Effector memory CD8-positive, alpha-beta T cell (primary cell): ENCODE data around the gene HOXB3.
"Not testable (repeated sequence)": the region's sequence is repeated elsewhere in the genome, so short reads cannot be mapped to it uniquely, and the experiment has no call there.

ENCODE experiments used
- ATAC-seq: fragments of 150-1000 bp; cut with Tn5 transposase; replicated peaks from 2 replicates; pipeline ENCODE4 v1.10.0; 2021; ENCODE audit warnings: mild to moderate bottlenecking, moderate library complexity
- DNase-seq, 3 experiments: peaks; one replicate each; pipeline ENCODE4 v3.0.0; 2021
- H3K27ac Mint-ChIP-seq, 2 donors: one replicate each; pipeline ENCODE4 v1.8.0; 2022; ENCODE audit warnings: mild to moderate bottlenecking in 2 of 2, mixed read lengths in 2 of 2, moderate library complexity in 2 of 2
- H3K27me3 Mint-ChIP-seq, 2 donors: one replicate each; pipeline ENCODE4 v1.8.0; 2022; ENCODE audit warnings: mixed read lengths in 2 of 2
- H3K36me3 Mint-ChIP-seq: one replicate; pipeline ENCODE4 v1.8.0; 2022; ENCODE audit warnings: mild to moderate bottlenecking, moderate library complexity, mixed read lengths; ENCODE audit not compliant: insufficient read depth
- H3K4me1 Mint-ChIP-seq, 2 donors: one replicate each; pipeline ENCODE4 v1.8.0; 2022; ENCODE audit warnings: low read depth in 2 of 2, mixed read lengths in 2 of 2
- H3K4me3 Mint-ChIP-seq, 2 donors: one replicate each; pipeline ENCODE4 v1.8.0; 2022; ENCODE audit warnings: mild to moderate bottlenecking in 2 of 2, mixed read lengths in 2 of 2, moderate library complexity in 2 of 2
- H3K9me3 Mint-ChIP-seq, 2 donors: one replicate each; pipeline ENCODE4 v1.8.0; 2022; ENCODE audit warnings: mixed read lengths in 2 of 2

HOXB3 gene

DNA sequence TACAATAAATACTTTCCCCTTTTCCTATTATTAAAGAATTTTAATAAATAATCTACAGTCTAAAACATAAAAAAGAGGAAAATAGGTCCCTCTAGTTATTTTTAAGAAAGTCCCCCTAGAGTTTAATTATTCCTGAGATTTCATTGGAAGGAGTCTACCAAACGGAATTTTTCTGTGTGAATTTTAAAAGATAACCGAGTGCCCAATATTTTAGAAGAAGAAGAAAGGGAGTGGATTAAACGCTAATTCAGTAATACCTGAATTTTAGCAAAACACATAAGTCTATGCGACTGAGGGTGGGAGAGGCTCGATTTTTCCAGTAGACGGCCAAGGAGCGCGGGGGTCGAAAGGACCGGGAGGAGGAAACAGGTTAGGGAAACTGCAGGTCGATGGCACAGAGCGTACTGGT lies 47.3 kb downstream of the HOXB3 start:
- peaks cover 38 to 39% of the 10 kb centered on the region in 2 donors for H3K27me3 Mint-ChIP-seq
- H3K4me3 Mint-ChIP-seq = peak overlapping the region; percentile 91
- no peak for DNase-seq
- H3K27ac Mint-ChIP-seq = peak overlapping the region; percentile 92 to 99
- no peak for ATAC-seq
- H3K9me3 Mint-ChIP-seq = no peaks in the 10 kb centered on the region
- peaks cover 9% of the 10 kb centered on the region for H3K36me3 Mint-ChIP-seq
- H3K4me1 Mint-ChIP-seq = peaks cover 20 to 21% of the 10 kb centered on the region in 2 donors

DNA sequence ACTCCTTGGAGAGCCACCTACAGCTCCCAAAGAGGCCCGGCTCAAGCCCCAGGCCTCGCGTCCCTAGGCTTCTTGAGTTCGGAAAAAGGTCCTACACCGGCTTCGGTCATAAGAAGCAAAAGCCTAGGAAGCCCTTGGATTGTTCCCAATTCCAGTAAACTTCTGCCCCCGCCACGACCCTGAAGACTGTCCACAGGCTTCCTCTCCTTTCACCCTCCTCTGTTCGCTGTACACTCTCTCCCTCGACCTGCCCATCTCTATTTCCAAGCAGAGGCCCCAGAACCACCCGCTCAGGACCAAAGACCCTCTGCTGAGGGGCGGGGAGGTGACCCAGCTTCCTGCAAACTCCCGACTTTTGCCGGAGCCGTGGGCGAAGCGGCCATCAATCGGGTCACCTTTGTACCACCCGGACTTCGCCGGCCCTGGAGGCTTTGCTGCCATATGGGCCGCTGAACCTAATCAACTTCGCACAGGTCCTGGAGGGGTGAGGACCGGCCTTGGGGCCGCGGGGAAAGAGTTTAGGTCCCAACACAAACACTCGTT lies 47.9 kb downstream of the HOXB3 start:
- Mint-ChIP-seq H3K9me3 (no peaks in the 10 kb centered on the region), H3K36me3 (peaks cover 9% of the 10 kb centered on the region), H3K27ac (peak overlapping the region; percentile 92 to 99), H3K4me1 (peaks cover 20 to 21% of the 10 kb centered on the region in 2 donors), H3K27me3 (peaks cover 38 to 41% of the 10 kb centered on the region in 2 donors), H3K4me3 (peak overlapping the region; percentile 91)
- DNase-seq (peak in 1 of 3 experiments; percentile 15), ATAC-seq (no peak)

DNA sequence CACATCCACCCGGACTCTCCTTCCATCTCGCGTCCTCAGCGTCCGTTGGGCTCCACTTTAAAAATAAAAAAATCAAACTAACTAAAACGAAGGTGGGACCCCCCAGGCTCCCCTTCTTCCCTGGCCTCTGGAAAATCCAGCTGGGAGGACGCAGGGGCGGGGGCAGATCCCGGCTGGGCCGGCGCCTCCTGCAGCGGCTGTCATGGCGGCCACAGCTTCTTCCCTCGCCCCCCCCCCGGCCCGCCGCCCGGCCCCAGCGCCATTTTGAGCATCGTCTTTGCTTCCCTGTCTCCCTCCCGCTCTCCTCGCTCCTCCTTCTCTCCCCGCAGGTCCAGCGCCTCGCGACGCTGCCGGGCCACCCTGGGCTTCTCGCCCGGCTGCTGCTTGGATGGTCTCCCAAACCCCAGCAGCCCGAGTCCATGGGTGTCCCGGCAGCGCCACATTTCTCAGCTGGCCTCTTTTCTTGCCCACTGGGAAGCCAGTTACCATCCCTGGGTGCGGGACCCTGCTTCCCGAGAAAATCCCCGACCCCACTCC lies 48.4 kb downstream of the HOXB3 start:
- Mint-ChIP-seq H3K9me3 (no peaks in the 10 kb centered on the region), H3K36me3 (peaks cover 9% of the 10 kb centered on the region), H3K4me1 (peaks cover 20 to 21% of the 10 kb centered on the region in 2 donors), H3K27ac (peak overlapping the region; percentile 92 to 99), H3K27me3 (peaks cover 38 to 46% of the 10 kb centered on the region in 2 donors), H3K4me3 (peak overlapping the region; percentile 91)
- peak in 1 of 3 experiments; percentile 24 for DNase-seq
- peak; percentile 33 for ATAC-seq

DNA sequence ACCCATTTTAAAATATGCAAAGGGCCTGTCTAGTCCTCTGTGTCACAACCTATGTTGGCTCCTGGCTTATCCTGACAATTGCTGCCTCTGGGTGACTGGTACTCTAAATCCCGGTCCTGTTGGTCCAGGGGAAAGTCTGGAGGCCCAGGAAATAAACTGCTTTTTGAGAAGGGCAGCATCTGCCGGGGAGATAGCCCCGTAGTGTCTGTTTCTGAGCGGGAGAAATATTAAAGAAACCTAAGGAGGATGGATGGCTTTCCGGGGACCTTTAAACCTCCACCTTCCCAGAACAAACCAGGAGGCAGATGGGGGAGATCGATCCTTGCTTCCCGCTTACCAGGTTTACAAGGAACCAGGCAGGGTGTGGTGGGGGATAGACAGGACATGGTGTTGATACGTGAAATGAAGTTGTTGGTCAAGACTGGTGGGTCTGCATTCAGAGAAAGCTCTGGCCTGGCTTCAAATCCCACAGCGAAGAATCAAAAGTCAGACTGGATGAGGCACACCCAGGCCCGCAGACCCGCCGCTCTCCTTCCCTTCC lies 48.9 kb downstream of the HOXB3 start:
- Mint-ChIP-seq H3K9me3 (no peaks in the 10 kb centered on the region), H3K27me3 (peaks cover 35 to 46% of the 10 kb centered on the region in 2 donors), H3K27ac (peak overlapping the region; percentile 92 to 99), H3K36me3 (peaks cover 6% of the 10 kb centered on the region), H3K4me1 (peaks cover 20 to 21% of the 10 kb centered on the region in 2 donors), H3K4me3 (peak overlapping the region; percentile 91)
- ATAC-seq = no peak
- no peak for DNase-seq

DNA sequence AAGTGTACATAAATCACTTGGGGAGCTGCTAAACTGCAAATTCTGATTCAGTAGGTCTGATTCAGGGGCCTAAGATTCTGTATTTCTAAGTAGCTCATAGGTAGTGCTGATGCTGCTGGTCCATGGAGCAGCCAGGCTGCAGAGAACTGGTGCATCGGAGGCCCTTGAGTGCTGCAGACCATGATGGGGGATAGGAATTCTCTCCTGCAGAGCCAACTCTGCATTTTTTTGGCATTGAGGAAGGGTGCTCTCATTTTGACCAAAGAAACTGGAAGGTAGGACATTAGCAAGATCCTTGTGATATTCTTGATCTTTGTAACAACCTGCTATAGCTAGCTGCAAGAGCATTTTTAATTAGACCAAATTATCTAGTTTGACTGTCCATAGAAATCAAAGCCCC lies 49.8 kb downstream of the HOXB3 start:
- peaks cover 6% of the 10 kb centered on the region for H3K36me3 Mint-ChIP-seq
- H3K9me3 Mint-ChIP-seq = no peaks in the 10 kb centered on the region
- H3K27me3 Mint-ChIP-seq = peaks cover 32 to 46% of the 10 kb centered on the region in 2 donors
- ATAC-seq = no peak
- no peak overlapping the region for H3K27ac Mint-ChIP-seq
- peaks cover 20 to 21% of the 10 kb centered on the region in 2 donors for H3K4me1 Mint-ChIP-seq
- H3K4me3 Mint-ChIP-seq = no peak overlapping the region
- no peak for DNase-seq

DNA sequence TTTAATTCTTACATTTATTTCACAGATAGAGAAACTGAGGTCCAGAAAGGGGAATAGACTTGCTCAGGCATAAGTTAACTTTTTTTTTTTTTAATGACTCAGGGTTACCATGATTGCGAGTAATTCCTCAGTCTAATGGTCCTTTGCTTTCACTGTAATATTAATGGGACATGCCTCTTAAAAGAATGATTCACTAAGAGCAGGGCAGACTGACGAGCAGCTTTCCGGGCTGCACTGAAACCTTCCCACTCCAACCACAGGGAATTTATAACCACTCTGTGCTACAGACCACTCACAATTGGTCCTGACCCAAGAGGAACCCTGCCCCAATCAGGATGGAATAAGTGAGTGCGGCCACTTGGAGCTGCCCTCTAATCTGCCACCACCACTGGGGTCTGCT lies 50.9 kb downstream of the HOXB3 start:
- no peak for DNase-seq
- no peaks in the 10 kb centered on the region for H3K9me3 Mint-ChIP-seq
- H3K27ac Mint-ChIP-seq = no peak overlapping the region
- peaks cover 19 to 21% of the 10 kb centered on the region in 2 donors for H3K4me1 Mint-ChIP-seq
- H3K36me3 Mint-ChIP-seq = peaks cover 6% of the 10 kb centered on the region
- no peak overlapping the region for H3K4me3 Mint-ChIP-seq
- ATAC-seq = no peak
- peaks cover 30 to 43% of the 10 kb centered on the region in 2 donors for H3K27me3 Mint-ChIP-seq

DNA sequence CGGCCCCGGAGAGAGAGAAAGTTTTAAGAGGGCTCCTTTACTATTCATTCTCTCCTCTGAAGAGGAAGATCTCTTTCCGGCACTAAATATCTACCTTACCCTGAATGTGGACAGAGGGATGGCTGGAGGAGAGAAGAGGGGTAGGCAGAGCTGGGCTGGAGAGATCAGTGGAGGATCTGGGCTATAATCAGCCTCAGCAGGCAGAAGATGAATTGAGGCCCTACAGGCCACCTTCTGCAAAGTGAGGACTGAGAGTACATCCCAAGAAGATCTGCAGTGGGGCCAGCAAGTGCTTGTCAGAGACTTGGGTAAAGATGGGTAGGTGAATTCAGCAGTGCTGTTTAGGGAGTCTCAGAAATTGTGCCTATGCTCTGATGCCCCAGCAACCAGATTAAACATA lies 52.7 kb downstream of the HOXB3 start:
- Mint-ChIP-seq H3K27me3 (peaks cover 14 to 24% of the 10 kb centered on the region in 2 donors), H3K4me3 (no peak overlapping the region), H3K36me3 (peaks cover 6% of the 10 kb centered on the region), H3K4me1 (peaks cover 10 to 11% of the 10 kb centered on the region in 2 donors), H3K9me3 (no peaks in the 10 kb centered on the region), H3K27ac (no peak overlapping the region)
- no peak for ATAC-seq
- no peak for DNase-seq

DNA sequence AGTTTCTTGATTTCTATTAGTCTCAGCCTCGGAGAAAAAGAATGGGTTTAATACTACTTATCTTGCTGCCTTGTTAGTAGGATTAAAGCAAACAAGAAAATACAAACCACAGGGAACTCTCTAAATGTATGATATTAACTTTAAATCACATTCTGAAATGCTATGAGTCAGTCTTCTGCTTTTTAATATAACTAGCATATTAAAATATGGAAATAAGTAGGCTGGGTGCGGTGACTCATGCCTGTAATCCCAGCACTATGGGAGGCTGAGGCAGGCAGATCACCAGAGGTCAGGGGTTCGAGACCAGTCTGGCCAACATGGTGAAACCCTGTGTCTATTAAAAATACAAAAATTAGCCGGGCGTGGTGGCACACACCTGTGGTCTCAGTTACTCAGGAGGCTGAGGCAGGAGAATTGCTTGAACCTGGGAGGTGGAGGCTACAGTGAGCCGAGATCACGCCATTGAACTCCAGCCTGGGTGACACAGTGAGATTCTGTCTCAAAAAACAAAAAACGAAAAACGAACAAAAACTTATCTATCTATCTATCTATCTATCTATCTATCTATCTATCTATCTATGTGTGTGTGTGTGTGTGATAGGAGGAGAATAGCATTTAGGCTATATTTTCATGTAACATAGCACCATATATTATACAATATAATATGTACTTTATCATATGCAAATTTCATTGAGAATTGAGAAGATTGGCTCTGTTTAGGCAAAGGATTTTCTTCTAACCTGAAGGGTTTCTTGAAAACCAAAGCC lies 54.1 kb downstream of the HOXB3 start:
- ATAC-seq, H3K27ac Mint-ChIP-seq, H3K4me1 Mint-ChIP-seq, DNase-seq, H3K4me3 Mint-ChIP-seq, H3K36me3 Mint-ChIP-seq, H3K9me3 Mint-ChIP-seq: not testable (repeated sequence)
- H3K27me3 Mint-ChIP-seq = peaks cover 2 to 11% of the 10 kb centered on the region in 2 donors

DNA sequence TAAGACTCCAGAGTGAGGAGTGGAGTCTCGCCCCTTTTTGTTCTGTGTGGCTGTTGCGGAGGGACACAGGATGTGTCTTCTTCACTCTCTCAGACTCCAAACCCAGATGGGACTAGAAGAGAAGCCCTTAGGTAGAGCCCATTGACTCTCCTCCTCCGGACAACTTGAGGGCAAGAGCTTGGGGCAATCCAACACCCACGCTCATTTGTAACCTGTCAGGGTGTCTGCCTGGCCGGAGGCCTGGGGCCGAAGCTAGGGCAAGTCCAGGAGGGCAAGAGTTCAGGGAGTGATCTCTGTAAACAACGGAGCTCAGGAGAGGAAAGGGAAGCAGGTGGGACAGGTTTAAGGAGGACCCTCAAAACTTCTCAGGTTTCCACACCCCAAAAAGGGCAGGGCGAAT lies 57.8 kb downstream of the HOXB3 start:
- ATAC-seq (no peak), DNase-seq (no peak)
- Mint-ChIP-seq H3K4me1 (no peaks in the 10 kb centered on the region), H3K27me3 (peaks cover 0 to 18% of the 10 kb centered on the region in 2 donors), H3K27ac (no peak overlapping the region), H3K9me3 (no peaks in the 10 kb centered on the region), H3K4me3 (no peak overlapping the region), H3K36me3 (no peaks in the 10 kb centered on the region)

DNA sequence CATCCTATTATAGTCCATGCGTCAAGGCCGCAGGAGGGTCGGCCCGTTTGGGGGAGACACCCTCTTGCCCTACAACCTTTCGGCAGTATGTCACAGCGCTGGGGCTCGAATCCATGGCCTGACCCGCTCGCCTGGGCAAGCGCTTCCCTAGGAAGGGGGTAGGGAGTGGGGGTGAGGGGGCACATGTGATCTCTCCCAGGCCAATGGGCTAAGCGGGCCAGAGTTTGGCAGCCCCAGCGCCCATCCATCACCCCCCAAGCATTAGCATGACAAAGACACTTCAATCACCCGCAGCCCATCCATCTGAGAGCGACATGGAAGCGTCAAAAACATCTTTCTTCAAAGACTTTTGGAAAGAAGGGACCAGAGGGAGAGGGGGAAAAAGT lies 59.2 kb downstream of the HOXB3 start, which contains the start of gene HOXB1:
Gene HOXB1 (minus strand): TSS at position 125 of the 386 bp plus-strand sequence. CDS start 107 bp downstream, at position 18.
- no peak within 1 kb of the TSS for H3K4me3 Mint-ChIP-seq
- H3K9me3 Mint-ChIP-seq = no peaks in the 10 kb centered on the region
- no peak for ATAC-seq
- peaks cover 10 to 24% of the 10 kb centered on the region in 2 donors for H3K27me3 Mint-ChIP-seq
- H3K27ac Mint-ChIP-seq = no peak within 1 kb of the TSS
- no peak for DNase-seq
- no peaks in the 10 kb centered on the region for H3K4me1 Mint-ChIP-seq
- H3K36me3 Mint-ChIP-seq = no peaks in the 10 kb centered on the region

DNA sequence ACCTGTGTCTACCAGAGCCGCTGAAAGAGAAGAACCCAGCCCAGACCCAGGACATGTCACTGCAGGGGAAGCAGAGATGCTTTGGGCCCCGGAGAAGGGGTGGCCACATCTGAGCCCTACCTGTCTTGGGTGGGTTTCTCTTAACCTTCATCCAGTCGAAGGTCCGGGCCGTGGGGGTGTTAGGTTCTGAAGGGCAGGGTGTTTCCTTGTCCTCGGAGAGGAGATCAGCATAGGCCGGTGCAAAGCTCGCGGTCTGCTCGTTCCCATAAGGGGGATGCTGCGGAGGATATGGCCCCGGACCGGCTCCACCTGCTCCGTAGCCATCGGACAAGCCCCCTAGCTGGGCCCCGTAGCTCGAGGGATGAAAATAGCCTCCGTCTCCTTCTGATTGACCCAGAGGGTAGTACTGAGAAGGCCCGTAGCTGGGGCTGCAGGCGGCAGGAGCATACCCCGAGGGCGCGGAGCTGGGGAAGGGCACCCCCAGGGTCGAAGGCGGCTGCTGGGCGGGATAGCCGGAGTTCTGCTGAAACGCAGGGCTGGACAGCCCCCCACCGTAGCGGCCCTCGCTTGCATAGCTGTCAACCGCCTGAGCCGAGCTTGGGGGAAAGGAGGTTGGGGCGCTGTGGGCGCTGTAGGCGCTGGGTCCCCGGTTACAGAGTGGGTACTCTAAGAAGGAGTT lies 59.7 kb downstream of the HOXB3 start:
- Mint-ChIP-seq H3K27ac (no peak overlapping the region), H3K9me3 (no peaks in the 10 kb centered on the region), H3K27me3 (peaks cover 15 to 29% of the 10 kb centered on the region in 2 donors), H3K4me1 (no peaks in the 10 kb centered on the region), H3K4me3 (no peak overlapping the region), H3K36me3 (no peaks in the 10 kb centered on the region)
- DNase-seq (no peak), ATAC-seq (no peak)

DNA sequence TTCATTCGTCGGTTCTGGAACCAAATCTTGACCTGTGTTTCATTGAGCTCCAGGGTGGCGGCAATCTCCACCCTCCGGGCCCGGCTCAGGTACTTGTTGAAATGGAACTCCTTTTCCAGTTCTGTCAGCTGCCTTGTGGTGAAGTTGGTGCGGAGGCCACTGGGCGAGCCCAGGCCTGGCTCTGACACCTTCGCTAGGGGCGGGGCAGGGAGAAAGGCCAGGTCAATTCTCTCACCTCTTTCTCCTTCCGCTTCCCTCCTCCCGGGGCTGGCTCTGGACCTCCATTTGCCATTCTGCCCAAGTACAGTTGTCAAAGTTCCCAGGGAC lies 60.4 kb downstream of the HOXB3 start:
- Mint-ChIP-seq H3K9me3 (no peaks in the 10 kb centered on the region), H3K27me3 (peaks cover 22 to 36% of the 10 kb centered on the region in 2 donors), H3K27ac (no peak overlapping the region), H3K4me3 (no peak overlapping the region), H3K36me3 (no peaks in the 10 kb centered on the region), H3K4me1 (no peaks in the 10 kb centered on the region)
- no peak for DNase-seq
- no peak for ATAC-seq

DNA sequence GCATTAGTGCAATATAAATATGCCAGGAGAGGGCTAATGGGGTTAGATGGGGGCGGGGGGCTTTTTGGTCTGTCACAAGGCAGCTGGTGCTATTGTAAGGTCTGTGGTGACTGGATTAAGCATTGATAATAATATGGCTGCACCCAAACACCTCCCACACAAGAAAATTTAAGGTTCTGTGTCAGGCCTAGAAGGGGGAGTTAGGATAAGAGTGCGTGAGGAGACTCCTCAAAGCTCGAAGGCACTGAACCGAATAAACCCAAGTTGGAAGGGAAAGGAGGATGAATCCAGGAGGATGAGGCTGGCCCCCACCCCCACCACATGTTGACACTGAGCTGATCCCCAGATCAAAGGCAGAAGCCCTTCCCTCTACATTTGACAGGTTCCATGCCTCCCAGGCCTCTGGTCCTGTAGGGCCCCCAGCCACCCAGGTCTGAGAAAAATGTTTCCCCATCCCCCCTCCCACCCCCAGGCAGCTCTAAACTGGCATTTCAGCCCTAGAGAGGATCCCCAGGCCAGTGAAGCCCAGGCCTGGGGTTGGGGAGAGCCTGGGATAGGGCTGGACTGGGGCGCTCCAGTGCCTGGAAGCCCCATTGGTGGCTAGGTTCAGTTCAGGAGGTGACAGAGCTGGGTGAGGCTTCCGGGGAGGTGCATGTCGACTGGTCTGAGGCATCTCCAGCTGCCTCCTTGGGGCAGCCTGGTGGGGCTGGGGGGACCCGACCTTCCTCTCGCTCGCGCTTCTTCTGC lies 60.9 kb downstream of the HOXB3 start:
- no peak for DNase-seq
- no peak overlapping the region for H3K4me3 Mint-ChIP-seq
- H3K4me1 Mint-ChIP-seq = no peaks in the 10 kb centered on the region
- no peak overlapping the region for H3K27ac Mint-ChIP-seq
- H3K27me3 Mint-ChIP-seq = peaks cover 22 to 41% of the 10 kb centered on the region in 2 donors
- H3K36me3 Mint-ChIP-seq = no peaks in the 10 kb centered on the region
- no peaks in the 10 kb centered on the region for H3K9me3 Mint-ChIP-seq
- no peak for ATAC-seq
